ENCODE data around the gene DHRS9. TPM values are rescaled to one million over a fixed set of nuclear protein-coding genes. Genes with fewer than 3 reads are reported as not detected.

Gene DHRS9
- total RNA-seq, 1 donor from 2014 or later = 1.2 TPM

GRCh38 chr2:169065864-169066517 lies 3.4 kb upstream of the DHRS9 start:
- POLR2A ChIA-PET = no interaction called here
- intact Hi-C loops (cut with micrococcal nuclease) = no loop called here
- DNase-seq = no peak

GRCh38 chr2:169066897-169067296 lies 2.5 kb upstream of the DHRS9 start:
- Mint-ChIP-seq H3K36me3 (ENCODE audit: low read depth) (no peaks in the 10 kb centered on the region), H3K27me3 (no peaks in the 10 kb centered on the region), H3K4me3 (no peak overlapping the region), H3K4me1 (peaks cover 10% of the 10 kb centered on the region), H3K27ac (no peak overlapping the region), H3K9me3 (no peaks in the 10 kb centered on the region)
- DNase-seq (no peak), ATAC-seq (ENCODE audit: low read depth) (no peak)
- intact Hi-C loops (cut with micrococcal nuclease) = no loop called here
- ChIA-PET POLR2A (no interaction called here), CTCF (interaction anchor here (0.6 kb wide), 1 partner anchor 24 kb away, joined by 3 read pairs; no protein-coding TSS in a partner anchor)
- TF ChIP-seq CTCF (IDR thresholded peaks at IDR 0.05) = no peak

More at GRCh38 chr2:169065864-169066517, 3.4 kb upstream of the DHRS9 start:
- H3K4me1 Mint-ChIP-seq = peaks cover 4% of the 10 kb centered on the region
- CTCF ChIA-PET = no interaction called here
- no peaks in the 10 kb centered on the region for H3K9me3 Mint-ChIP-seq
- H3K27ac Mint-ChIP-seq = no peak overlapping the region
- TF ChIP-seq CTCF (IDR thresholded peaks at IDR 0.05) = no peak
- H3K36me3 Mint-ChIP-seq (ENCODE audit: low read depth) = no peaks in the 10 kb centered on the region
- ATAC-seq (ENCODE audit: low read depth) = no peak
- H3K27me3 Mint-ChIP-seq = no peaks in the 10 kb centered on the region
- H3K4me3 Mint-ChIP-seq = no peak overlapping the region

GRCh38 chr2:169069833-169070232 lies 470 bp downstream of the DHRS9 start:
- no peak overlapping the region for H3K4me3 Mint-ChIP-seq
- TF ChIP-seq CTCF (IDR thresholded peaks at IDR 0.05) = no peak
- ChIA-PET CTCF (no interaction called here), POLR2A (no interaction called here)
- peaks cover 33% of the 10 kb centered on the region for H3K4me1 Mint-ChIP-seq
- DNase-seq = no peak
- H3K9me3 Mint-ChIP-seq = no peaks in the 10 kb centered on the region
- no peak overlapping the region for H3K27ac Mint-ChIP-seq
- no peak for ATAC-seq (ENCODE audit: low read depth)
- H3K27me3 Mint-ChIP-seq = no peaks in the 10 kb centered on the region
- intact Hi-C loops (cut with micrococcal nuclease) = no loop called here
- H3K36me3 Mint-ChIP-seq (ENCODE audit: low read depth) = no peaks in the 10 kb centered on the region

- H3K27ac Mint-ChIP-seq = no peak overlapping the region
- no peak overlapping the region for H3K4me3 Mint-ChIP-seq
- CTCF ChIA-PET = no interaction called here
- no peaks in the 10 kb centered on the region for H3K27me3 Mint-ChIP-seq
- DNase-seq = no peak
- no peaks in the 10 kb centered on the region for H3K9me3 Mint-ChIP-seq
- no peaks in the 10 kb centered on the region for H3K36me3 Mint-ChIP-seq (ENCODE audit: low read depth)
- POLR2A ChIA-PET = no interaction called here
- peaks cover 32% of the 10 kb centered on the region for H3K4me1 Mint-ChIP-seq
- intact Hi-C loops (cut with micrococcal nuclease) = no loop called here
- ATAC-seq (ENCODE audit: low read depth) = no peak
- TF ChIP-seq CTCF (IDR thresholded peaks at IDR 0.05) = no peak
Measured at GRCh38 chr2:169071455-169071854, 2.1 kb downstream of the DHRS9 start.

GRCh38 chr2:169072163-169072925 lies 3.0 kb downstream of the DHRS9 start:
- Mint-ChIP-seq H3K9me3 (no peaks in the 10 kb centered on the region), H3K36me3 (ENCODE audit: low read depth) (no peaks in the 10 kb centered on the region), H3K4me1 (peaks cover 29% of the 10 kb centered on the region), H3K4me3 (peak overlapping the region; percentile 6), H3K27me3 (no peaks in the 10 kb centered on the region), H3K27ac (peak overlapping the region; percentile 15)
- ATAC-seq (ENCODE audit: low read depth) = peak; percentile 50
- no peak for DNase-seq
- no peak for TF ChIP-seq CTCF (IDR thresholded peaks at IDR 0.05)
- CTCF ChIA-PET = no interaction called here
- POLR2A ChIA-PET = no interaction called here
- intact Hi-C loops (cut with micrococcal nuclease) = no loop called here

All from activated B cell treated with CpG ODN at 0.5 μM for 24 hours (primary cell).